Measurements from ENCODE around the gene SCNN1A.

Gene SCNN1A

DNA sequence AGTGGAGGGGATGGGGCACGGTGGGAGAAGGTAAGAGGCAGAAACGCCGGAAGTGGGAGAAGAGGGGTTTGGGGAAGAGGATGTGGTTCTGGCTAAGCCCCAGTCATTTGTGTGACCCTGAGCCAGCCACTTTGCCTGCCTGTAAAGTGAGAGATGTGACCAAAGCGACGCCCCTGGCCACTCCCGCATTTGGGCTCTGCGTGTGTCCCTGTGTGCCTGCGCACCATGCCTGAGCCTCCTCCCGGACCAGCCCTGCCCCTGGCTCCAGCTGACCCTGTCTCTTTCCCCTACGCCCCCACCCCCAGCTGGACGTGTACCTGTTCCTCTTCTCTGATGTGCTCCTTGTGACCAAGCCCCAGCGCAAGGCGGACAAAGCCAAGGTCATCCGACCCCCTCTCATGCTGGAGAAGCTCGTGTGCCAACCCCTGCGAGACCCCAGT lies 56.9 kb downstream of the SCNN1A start:
- DNase-seq (ENCODE audit: low spot score) (no peak), ATAC-seq (ENCODE audit: low read depth) (no peak)
- H3K27ac ChIP-seq (ENCODE audit: poor library complexity, severe bottlenecking) = no peak overlapping the region
- TF ChIP-seq, protein P1, sequence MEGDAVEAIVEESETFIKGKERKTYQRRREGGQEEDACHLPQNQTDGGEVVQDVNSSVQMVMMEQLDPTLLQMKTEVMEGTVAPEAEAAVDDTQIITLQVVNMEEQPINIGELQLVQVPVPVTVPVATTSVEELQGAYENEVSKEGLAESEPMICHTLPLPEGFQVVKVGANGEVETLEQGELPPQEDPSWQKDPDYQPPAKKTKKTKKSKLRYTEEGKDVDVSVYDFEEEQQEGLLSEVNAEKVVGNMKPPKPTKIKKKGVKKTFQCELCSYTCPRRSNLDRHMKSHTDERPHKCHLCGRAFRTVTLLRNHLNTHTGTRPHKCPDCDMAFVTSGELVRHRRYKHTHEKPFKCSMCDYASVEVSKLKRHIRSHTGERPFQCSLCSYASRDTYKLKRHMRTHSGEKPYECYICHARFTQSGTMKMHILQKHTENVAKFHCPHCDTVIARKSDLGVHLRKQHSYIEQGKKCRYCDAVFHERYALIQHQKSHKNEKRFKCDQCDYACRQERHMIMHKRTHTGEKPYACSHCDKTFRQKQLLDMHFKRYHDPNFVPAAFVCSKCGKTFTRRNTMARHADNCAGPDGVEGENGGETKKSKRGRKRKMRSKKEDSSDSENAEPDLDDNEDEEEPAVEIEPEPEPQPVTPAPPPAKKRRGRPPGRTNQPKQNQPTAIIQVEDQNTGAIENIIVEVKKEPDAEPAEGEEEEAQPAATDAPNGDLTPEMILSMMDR (IDR thresholded peaks at IDR 0.05; ENCODE audit: poor library complexity, severe bottlenecking) = no peak
- no peaks in the 10 kb centered on the region for H3K27me3 ChIP-seq (ENCODE audit: insufficient read depth, poor library complexity, severe bottlenecking)
- peaks cover 7% of the 10 kb centered on the region for H3K4me1 ChIP-seq (ENCODE audit: insufficient read depth, poor library complexity, severe bottlenecking)
- no peaks in the 10 kb centered on the region for H3K36me3 ChIP-seq (ENCODE audit: low read depth)
- no peaks in the 10 kb centered on the region for H3K9me3 ChIP-seq (ENCODE audit: severe bottlenecking)
- H3K4me3 ChIP-seq (ENCODE audit: severe bottlenecking) = no peak overlapping the region

DNA sequence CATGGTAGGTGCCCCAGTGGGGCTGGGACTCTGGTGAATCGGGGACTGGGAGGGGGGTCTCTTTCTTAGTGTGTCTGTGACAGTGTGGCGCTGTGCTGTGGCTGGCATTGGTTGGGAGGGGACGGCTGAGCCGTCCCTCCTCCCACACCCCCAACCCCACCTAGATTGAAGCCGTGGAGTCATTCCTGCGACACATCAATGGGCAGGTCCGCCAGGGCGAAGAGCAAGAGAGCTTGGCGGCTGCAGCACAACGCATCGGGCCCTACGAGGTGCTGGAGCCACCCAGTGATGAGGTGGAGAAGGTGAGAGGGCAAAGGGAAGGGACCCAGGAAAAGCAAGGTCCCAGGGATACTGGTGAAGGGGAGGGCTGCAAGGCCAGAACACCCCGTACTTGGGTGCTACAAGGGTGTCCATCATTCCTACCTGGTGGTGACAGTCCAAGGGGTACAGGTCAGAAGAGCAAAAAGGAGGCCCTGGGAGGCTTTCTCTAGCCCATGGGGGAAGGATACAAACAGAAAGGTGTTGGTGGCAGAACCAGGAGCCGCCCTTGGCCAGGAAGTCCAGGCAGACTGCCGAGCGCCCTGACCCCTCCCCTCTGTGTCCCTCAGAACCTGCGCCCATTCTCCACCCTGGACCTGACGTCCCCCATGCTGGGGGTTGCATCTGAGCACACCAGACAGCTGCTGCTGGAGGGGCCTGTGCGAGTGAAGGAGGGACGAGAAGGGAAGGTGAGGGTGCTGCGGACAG lies 57.5 kb downstream of the SCNN1A start:
- no peaks in the 10 kb centered on the region for H3K36me3 ChIP-seq (ENCODE audit: low read depth)
- H3K4me1 ChIP-seq (ENCODE audit: insufficient read depth, poor library complexity, severe bottlenecking) = peaks cover 8% of the 10 kb centered on the region
- H3K27me3 ChIP-seq (ENCODE audit: insufficient read depth, poor library complexity, severe bottlenecking) = no peaks in the 10 kb centered on the region
- H3K9me3 ChIP-seq (ENCODE audit: severe bottlenecking) = no peaks in the 10 kb centered on the region
- H3K27ac ChIP-seq (ENCODE audit: poor library complexity, severe bottlenecking) = no peak overlapping the region
- TF ChIP-seq, protein P1 (IDR thresholded peaks at IDR 0.05; ENCODE audit: poor library complexity, severe bottlenecking) = no peak
- ATAC-seq (ENCODE audit: low read depth) (no peak), DNase-seq (ENCODE audit: low spot score) (no peak)
- no peak overlapping the region for H3K4me3 ChIP-seq (ENCODE audit: severe bottlenecking)

DNA sequence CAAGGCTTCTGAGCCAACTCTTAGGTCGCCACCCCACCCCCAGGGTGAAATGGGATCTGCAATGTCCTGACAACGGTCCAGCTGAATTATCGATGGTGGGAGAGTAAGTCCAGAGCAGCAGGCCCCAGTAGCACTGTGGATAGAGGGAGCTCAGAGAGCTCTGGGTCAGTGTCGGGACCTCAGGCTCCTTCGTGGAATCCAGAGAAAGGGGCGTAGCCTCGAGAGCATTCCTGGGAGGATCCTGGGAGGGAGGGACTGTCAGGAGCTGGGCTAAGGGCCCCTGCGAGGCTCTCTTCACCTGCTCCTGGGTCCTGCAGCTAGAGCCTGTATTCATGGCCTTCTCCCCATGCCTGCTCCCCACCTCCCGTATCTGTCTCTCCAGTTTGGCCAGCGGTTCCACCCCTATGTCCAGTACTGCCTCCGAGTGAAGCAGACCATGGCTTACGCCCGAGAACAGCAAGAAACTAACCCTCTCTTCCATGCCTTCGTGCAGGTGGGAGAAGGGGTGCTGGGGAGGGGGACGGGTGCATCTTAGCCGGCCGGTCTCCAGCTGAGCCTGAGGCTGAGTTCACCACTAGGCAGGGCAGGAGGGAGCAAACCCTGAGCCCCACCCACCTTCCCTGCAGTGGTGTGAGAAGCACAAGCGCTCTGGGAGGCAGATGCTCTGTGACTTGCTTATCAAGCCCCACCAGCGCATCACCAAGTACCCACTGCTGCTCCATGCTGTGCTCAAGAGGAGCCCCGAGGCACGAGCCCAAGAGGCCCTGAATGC lies 58.3 kb downstream of the SCNN1A start:
- Histone ChIP-seq H3K27me3 (ENCODE audit: insufficient read depth, poor library complexity, severe bottlenecking) (no peaks in the 10 kb centered on the region), H3K4me3 (ENCODE audit: severe bottlenecking) (no peak overlapping the region), H3K4me1 (ENCODE audit: insufficient read depth, poor library complexity, severe bottlenecking) (peaks cover 16% of the 10 kb centered on the region), H3K36me3 (ENCODE audit: low read depth) (no peaks in the 10 kb centered on the region), H3K9me3 (ENCODE audit: severe bottlenecking) (no peaks in the 10 kb centered on the region), H3K27ac (ENCODE audit: poor library complexity, severe bottlenecking) (no peak overlapping the region)
- DNase-seq (ENCODE audit: low spot score) = no peak
- TF ChIP-seq, protein P1 (IDR thresholded peaks at IDR 0.05; ENCODE audit: poor library complexity, severe bottlenecking) = no peak
- no peak for ATAC-seq (ENCODE audit: low read depth)

DNA sequence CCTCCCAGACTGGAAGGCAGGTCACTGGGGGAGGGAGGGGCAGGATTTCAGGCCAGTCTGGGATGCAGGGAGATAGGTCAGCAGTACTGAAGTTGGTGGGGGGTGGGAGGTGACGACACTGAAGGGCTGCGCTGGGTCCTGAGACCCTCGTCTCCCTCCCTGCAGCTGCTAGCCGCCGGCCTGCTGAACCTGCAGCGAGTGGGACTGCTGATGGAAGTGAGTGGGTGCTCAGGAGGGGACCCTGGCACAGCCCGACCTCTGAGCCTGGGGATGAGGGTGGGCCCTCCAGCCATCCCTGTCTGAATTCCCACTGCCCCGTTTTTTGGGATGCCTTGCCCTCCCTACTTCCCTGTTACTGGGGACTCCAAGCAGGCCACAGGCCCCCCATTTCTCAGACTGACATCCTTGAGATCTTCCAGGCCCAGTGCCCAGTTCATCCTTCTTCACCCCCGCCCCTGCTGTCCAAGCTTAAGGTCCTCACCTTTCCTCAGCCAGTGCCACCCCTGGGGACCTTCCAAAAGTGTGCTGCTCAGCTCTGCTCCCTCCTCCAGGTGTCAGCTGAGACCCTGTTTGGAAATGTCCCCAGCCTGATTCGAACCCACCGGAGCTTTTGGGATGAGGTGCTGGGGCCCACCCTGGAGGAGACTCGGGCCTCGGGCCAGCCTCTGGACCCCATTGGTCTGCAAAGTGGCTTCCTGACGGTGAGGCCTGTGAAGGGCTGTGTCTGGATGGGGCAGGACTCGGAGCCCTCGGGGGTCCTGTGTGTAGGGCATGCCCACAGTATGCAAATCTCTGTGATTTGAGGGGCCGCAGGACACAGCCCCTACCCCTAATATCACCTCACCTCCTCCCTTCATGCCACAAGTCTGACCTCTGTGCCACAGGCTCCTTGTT lies 59.4 kb downstream of the SCNN1A start:
- Histone ChIP-seq H3K4me1 (ENCODE audit: insufficient read depth, poor library complexity, severe bottlenecking) (peaks cover 20% of the 10 kb centered on the region), H3K27ac (ENCODE audit: poor library complexity, severe bottlenecking) (no peak overlapping the region), H3K9me3 (ENCODE audit: severe bottlenecking) (no peaks in the 10 kb centered on the region), H3K27me3 (ENCODE audit: insufficient read depth, poor library complexity, severe bottlenecking) (no peaks in the 10 kb centered on the region), H3K4me3 (ENCODE audit: severe bottlenecking) (no peak overlapping the region), H3K36me3 (ENCODE audit: low read depth) (no peaks in the 10 kb centered on the region)
- DNase-seq (ENCODE audit: low spot score) (no peak), ATAC-seq (ENCODE audit: low read depth) (no peak)
- TF ChIP-seq, protein P1 (IDR thresholded peaks at IDR 0.05; ENCODE audit: poor library complexity, severe bottlenecking) = no peak

Data from RWPE2 (cell line).